Muscle of leg (tissue), 11 donors: ENCODE data around the gene KIAA0930. TPM values are rescaled to one million over a fixed set of nuclear protein-coding genes. Genes with fewer than 3 reads are reported as not detected.

Experiments used
- DNase-seq: peaks from one replicate; pipeline ENCODE4 v3.0.0; 2013
- H3K27ac ChIP-seq: one replicate; pipeline ENCODE4 v1.5.1; 2013; ENCODE audit warnings: mild to moderate bottlenecking, low read length, control low read depth
- H3K27me3 ChIP-seq: one replicate; pipeline ENCODE4 v1.6.1; 2013; ENCODE audit warnings: low read length; ENCODE audit not compliant: control insufficient read depth, insufficient read depth
- H3K36me3 ChIP-seq: one replicate; pipeline ENCODE4 v1.6.1; 2013; ENCODE audit warnings: low read length; ENCODE audit not compliant: control insufficient read depth, insufficient read depth
- H3K4me1 ChIP-seq: one replicate; pipeline ENCODE4 v1.6.1; 2013; ENCODE audit warnings: low read length; ENCODE audit not compliant: control insufficient read depth, insufficient read depth
- H3K4me3 ChIP-seq: one replicate; pipeline ENCODE4 v1.5.1; 2013; ENCODE audit warnings: low read length, control low read depth
- H3K9me3 ChIP-seq: replicated peaks from 2 replicates; pipeline ENCODE4 v1.6.1; 2013; ENCODE audit warnings: low read depth, low read length; ENCODE audit not compliant: control insufficient read depth
- WGBS: methylation state at CpG from one replicate; pipeline ENCODE4 v1.1.5; 2013; ENCODE audit warnings: missing lambda C conversion rate; ENCODE audit not compliant: insufficient coverage; 5-methylcytosine and 5-hydroxymethylcytosine counted together
- polyA plus RNA-seq, 8 donors: library from polyadenylated mRNA; unstranded; fragments of 120-200 nt; gene quantifications; one replicate each; pipeline versions ENCODE4 v1.2.1 to v1.2.3, GENCODE V29; 2013; ENCODE audit warnings: inconsistent platforms in 1 of 8, low replicate concordance in 1 of 8; ENCODE audit not compliant: insufficient read length in 8 of 8, insufficient read depth in 1 of 8
- total RNA-seq: library from RNA; stranded (reverse); fragments of 120-200 nt; gene quantifications from one replicate; pipeline ENCODE4 v1.2.4, GENCODE V29; 2013

The KIAA0930 gene
- total and polyA plus RNA-seq, 9 donors = 11.7 to 23.4 (median 15.4) TPM

DNA sequence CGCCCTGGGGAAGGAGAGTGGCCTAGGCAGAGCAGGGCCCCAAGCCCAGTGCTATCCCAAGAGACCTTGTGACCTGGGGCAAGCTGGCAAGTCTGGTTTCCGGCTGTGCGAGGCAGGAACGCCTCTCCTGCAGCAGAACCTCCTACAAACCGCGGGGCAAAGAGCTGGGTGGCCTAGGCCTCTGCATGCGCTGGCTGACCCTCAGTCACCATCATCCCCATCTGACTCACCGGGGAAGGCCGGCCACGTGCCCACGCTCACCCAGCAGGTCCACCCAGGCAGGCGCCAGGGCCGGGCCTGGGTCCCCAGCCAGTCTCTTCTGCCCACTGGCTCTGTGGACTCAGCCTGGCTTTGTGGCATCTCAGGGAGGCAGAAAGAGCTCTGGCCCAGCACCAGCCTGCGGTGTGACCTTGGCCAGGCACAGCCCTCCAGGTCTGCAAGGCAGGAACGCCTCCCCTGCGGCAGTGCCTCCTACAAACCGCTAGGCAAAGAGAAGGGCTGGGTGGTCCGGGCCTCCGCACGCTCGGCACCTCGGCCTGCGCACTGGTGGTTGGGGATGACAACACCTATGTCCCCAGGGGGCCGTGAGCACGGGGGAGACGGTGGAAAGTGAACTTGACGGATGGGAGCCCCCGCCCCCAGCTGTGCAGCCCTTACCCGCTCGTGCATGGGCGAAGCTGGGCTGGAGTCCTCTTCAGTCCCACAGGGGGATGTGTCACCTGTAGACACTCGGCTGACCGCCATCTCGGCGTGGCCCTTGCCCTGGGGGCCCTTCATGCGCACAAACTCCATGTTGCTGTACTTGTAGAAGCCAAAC, 38.2 kb downstream of the KIAA0930 start:
- H3K4me1 ChIP-seq = peaks cover 10% of the 10 kb centered on the region
- H3K9me3 ChIP-seq = no peaks in the 10 kb centered on the region
- H3K36me3 ChIP-seq = peaks cover 25% of the 10 kb centered on the region
- WGBS = 84% methylated on average over 33 of the region's 36 CpGs
- no peak for DNase-seq
- H3K4me3 ChIP-seq = no peak overlapping the region
- no peaks in the 10 kb centered on the region for H3K27me3 ChIP-seq
- H3K27ac ChIP-seq = no peak overlapping the region

DNA sequence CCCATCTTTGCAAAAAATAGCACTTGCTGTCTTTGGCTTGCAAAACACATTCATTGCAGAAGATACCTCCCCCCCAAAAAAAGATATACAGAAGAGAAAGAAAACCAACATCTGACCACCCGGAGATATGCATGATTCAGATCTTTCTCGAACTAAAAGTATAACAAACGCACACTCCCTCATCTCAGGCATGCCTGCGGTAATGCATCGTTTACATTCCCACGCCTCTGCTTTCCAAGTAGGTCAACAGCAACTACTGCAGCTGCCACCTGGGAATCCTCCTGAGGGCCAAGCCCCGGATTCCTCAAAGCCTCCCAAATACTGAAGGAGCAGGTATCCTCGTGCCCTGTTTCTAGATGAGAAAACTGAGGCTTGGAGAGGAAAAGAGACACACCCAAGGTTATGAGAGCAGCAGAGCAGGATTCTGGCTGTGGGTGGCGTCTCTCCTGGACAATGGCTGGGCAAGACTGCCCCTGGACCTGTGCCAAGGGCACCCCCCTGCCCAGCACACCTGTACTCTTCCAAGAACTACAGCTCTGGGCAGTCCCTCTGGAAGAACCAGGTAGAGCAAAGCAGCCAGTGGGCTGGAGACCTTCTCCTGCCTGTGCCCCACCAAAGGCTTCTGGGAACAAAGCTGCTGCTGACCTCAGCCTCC, 38.9 kb downstream of the KIAA0930 start:
- Histone ChIP-seq H3K4me3 (no peak overlapping the region), H3K36me3 (peaks cover 29% of the 10 kb centered on the region), H3K27ac (no peak overlapping the region), H3K9me3 (no peaks in the 10 kb centered on the region), H3K4me1 (peaks cover 10% of the 10 kb centered on the region), H3K27me3 (no peaks in the 10 kb centered on the region)
- 50% methylated on average over 5 of the region's 9 CpGs for WGBS
- DNase-seq = peak; percentile 43

DNA sequence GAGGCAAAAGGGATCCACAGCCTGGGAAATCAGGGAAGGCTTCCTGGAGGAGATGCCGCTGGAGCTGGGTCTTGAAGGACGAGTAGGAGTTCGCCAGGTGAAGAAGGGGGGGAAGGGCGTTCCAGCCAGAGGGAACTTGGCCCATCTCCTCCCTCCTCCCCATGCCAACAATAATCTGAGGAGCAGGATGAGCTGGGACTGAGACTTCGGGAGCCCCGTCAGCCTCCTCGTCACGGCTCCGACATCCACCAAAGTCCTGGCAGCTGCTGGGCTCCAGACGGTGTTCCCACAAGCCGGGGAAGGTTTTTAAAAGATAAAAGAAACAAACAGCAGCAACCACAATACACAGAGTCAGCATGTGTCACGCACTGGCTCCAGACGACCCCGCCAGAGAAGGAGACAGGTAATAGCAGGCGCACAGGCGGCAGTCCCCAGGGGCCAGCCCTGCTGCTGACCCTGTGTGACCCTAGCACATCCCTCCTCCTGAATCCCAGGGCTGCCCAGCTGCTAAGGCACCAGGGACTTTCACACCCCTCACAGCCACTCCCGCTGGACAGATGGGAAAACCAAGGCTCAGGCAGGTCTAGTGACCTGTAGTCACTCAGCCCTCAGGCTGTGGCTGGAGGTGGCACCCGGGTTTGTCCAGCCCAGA, 39.7 kb downstream of the KIAA0930 start:
- DNase-seq = no peak
- no peak overlapping the region for H3K4me3 ChIP-seq
- H3K4me1 ChIP-seq = peaks cover 10% of the 10 kb centered on the region
- 66% methylated on average over 7 of the region's 18 CpGs for WGBS
- H3K27ac ChIP-seq = no peak overlapping the region
- H3K27me3 ChIP-seq = no peaks in the 10 kb centered on the region
- H3K9me3 ChIP-seq = no peaks in the 10 kb centered on the region
- peaks cover 34% of the 10 kb centered on the region for H3K36me3 ChIP-seq

DNA sequence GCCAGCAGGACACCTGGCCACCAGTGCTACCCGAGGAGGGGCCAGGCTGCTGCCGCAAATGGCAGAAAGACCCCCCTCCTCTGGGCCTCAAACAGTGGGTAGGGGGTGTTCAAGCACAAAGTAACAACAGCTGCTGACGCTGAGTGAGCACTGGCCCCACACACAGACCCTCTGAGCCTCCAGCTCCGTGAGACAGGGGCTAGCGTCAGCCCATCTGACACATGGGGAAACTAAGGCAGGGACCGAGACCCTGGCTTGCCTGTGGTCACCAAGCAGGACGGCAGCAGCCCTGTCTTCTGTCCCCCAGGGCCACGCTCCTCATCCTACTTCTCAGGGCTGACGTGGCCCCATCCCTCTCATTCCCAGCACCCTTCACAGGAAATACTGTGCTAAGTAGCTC, 40.5 kb downstream of the KIAA0930 start:
- 88% methylated on average over 6 of the region's 9 CpGs for WGBS
- peaks cover 10% of the 10 kb centered on the region for H3K4me1 ChIP-seq
- H3K27me3 ChIP-seq = no peaks in the 10 kb centered on the region
- peaks cover 38% of the 10 kb centered on the region for H3K36me3 ChIP-seq
- DNase-seq = no peak
- H3K4me3 ChIP-seq = no peak overlapping the region
- no peak overlapping the region for H3K27ac ChIP-seq
- H3K9me3 ChIP-seq = no peaks in the 10 kb centered on the region

DNA sequence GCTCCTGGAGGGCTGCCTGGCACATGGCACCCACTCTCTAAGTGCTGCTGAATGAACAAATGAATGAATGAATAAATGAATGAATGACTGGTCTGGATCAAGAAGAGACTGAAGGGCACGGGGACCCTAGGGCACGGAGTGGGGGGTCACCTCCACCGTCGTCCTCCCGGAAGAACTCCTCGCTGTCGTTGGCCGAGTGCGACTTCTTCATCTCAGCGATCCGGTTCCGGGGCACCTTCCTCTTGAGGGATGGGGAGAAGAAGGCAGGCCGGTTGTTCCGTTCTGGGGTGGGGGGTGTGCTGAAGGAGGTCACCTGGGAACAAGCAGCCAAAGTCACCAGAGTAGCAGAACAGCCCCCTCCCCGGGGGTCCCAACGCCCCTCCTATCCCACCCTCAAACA, 41.0 kb downstream of the KIAA0930 start:
- peaks cover 38% of the 10 kb centered on the region for H3K36me3 ChIP-seq
- H3K4me3 ChIP-seq = no peak overlapping the region
- DNase-seq = no peak
- H3K27me3 ChIP-seq = no peaks in the 10 kb centered on the region
- no peak overlapping the region for H3K27ac ChIP-seq
- peaks cover 10% of the 10 kb centered on the region for H3K4me1 ChIP-seq
- WGBS = 92% methylated on average over 13 of the region's 16 CpGs
- H3K9me3 ChIP-seq = no peaks in the 10 kb centered on the region

DNA sequence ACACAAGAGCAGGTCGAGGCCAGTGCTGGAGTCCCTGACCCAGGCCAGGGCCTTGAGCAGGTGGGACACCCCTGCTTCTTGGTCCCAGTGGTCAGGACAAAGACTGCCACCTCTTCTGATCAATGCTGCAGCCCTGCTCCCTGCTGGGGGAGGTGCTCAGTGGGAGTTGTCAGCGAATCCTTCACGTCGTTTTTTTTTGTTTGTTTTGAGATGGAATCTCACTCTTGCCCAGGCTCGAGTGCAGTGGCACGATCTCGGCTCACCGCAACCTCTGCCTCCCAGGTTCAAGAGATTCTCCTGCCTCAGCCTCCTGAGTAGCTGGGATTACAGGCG, 42.3 kb downstream of the KIAA0930 start:
- Histone ChIP-seq H3K9me3 (no peaks in the 10 kb centered on the region), H3K27ac (no peak overlapping the region), H3K36me3 (peaks cover 37% of the 10 kb centered on the region), H3K4me3 (no peak overlapping the region), H3K27me3 (no peaks in the 10 kb centered on the region), H3K4me1 (peaks cover 10% of the 10 kb centered on the region)
- WGBS = 75% methylated on average over 1 of the region's 9 CpGs
- no peak for DNase-seq

DNA sequence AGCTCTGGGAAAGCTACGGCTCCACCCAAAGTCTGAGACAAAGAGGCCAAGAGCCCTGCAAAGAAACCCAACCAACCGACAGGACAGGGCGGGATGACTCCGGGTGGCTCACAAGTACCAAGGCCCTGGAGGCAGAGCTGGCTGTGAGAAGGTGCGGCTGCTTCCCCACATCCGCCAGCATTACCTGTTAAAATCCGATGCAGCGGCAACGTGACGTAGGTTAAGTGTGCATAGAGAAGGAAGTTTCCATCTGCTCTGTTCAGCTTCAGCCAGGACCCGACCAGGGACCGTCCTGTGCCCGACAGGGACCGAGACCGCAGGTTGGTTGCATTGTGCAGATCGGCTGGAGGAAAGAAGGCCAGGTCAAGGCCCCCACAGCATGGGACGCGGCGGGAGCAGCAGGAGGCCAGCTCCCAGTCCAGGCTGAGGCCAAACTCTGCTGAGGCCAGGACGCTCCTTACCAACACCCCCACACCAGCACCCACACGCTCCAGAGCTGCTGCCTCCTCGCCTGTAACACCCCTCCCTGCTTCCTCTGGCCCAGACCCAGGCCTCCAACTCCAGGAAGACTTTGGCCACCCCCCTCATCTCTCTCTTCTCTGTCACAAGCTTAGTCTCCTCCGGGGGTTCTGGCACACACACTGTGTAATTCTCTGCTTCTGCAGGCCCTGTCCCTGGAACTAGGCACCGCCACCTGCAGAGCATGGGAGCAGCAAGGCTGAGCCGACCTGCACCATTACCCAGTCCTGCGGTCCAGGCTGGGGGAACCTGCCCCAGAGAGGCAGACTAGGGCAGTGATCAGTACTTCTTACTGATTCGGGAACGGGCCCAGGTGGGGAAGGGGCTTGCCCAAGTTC, 42.9 kb downstream of the KIAA0930 start:
- H3K4me1 ChIP-seq = peaks cover 10% of the 10 kb centered on the region
- H3K36me3 ChIP-seq = peaks cover 31% of the 10 kb centered on the region
- WGBS = 83% methylated on average over 25 of the region's 28 CpGs
- H3K4me3 ChIP-seq = no peak overlapping the region
- H3K27me3 ChIP-seq = no peaks in the 10 kb centered on the region
- H3K9me3 ChIP-seq = no peaks in the 10 kb centered on the region
- DNase-seq = no peak
- H3K27ac ChIP-seq = no peak overlapping the region

DNA sequence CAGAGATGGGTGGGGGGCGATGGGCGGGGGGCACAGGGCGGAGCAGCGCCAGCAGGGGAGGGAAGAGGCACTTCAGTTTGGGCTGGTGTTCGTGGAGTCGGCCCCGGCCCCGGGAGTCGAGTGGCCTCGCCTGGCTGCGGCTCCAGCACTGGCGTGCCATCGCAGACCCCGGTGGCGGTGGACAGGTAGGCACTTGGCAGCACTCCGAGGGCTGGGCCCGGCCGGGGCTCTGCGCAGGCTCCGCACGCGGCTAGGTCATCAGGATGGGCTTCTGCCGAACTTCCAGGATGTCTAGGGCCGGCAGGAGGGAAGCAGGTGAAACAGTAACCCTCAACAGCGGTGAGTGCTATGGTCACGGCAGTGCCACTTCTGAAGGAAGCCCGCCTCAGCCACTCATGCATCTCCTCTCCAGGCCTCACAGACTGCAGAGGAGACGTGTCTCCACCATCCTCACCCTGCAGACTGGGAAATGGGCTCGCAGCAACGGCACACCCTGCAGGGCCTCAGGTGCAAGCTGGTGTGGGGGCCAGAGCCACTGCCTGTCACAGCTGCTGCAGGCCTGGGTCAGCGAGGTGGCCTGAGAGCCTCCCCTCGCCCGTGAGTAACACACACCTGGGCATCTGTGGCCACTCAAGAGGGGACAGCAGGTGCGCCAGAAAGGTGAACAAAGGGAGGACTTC, 43.6 kb downstream of the KIAA0930 start:
- Histone ChIP-seq H3K27me3 (no peaks in the 10 kb centered on the region), H3K9me3 (no peaks in the 10 kb centered on the region), H3K4me3 (no peak overlapping the region), H3K4me1 (peaks cover 8% of the 10 kb centered on the region), H3K27ac (no peak overlapping the region), H3K36me3 (peaks cover 24% of the 10 kb centered on the region)
- 88% methylated on average over 33 of the region's 34 CpGs for WGBS
- no peak for DNase-seq

DNA sequence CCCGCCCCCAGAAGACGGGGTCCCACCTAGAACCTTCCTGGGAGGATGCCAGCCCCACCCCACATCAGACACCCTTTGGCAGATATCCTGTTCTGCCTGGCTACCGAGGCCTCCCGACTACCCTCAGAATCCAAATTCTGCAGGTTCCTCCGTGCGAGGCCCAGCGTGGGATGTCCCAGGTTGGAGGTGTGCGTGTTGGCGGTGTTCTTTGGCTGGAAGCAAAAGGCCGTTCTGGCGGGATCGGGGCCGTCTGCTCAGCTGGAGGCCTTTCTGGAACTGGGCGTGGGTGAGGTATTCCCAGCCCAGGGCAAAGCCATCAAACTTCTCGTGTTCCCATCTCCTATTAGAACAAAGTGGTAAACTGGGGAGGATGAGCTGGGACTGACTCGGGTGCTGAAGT, 44.4 kb downstream of the KIAA0930 start:
- WGBS = 83% methylated on average over 2 of the region's 16 CpGs
- H3K27me3 ChIP-seq = no peaks in the 10 kb centered on the region
- H3K27ac ChIP-seq = no peak overlapping the region
- H3K9me3 ChIP-seq = no peaks in the 10 kb centered on the region
- H3K36me3 ChIP-seq = peaks cover 24% of the 10 kb centered on the region
- peaks cover 4% of the 10 kb centered on the region for H3K4me1 ChIP-seq
- DNase-seq = no peak
- no peak overlapping the region for H3K4me3 ChIP-seq
